GM21367 (cell line): ENCODE results near the gene FGF14.

Source experiments
- ATAC-seq: cut with Tn5 transposase; IDR thresholded peaks from one replicate; pipeline ENCODE4 v1.9.1; 2021; ENCODE audit not compliant: unreplicated experiment

Gene FGF14

DNA sequence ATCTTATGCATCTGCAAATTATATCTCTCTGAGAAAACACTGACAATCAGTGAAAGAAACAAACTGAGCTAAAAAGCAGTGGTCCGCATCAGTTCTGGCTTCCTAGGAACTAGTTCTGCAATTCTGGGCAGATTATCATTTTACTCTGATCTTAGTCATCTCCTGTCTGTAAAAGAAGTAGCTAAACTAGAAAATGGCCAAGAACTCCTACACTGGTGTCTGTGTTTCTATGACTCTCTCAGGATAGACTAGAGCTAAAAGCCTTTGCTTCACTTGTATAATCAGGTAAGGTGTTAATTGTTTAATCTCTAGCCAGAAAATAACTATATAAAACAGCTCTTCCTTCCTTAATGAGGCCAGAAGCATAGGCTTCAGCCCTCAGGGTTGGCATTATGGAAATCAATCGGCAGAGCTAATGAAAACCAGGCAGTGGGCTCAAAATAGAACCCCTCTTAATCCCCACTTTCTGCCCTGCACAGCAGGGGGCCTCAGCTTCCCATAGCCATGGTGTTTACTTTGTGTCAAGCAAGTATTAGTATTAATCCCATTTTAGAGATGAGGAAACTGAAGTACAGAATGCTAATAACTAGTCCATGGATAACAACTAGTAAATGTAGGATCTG, 459.2 kb downstream of the FGF14 start:
- no peak for ATAC-seq

DNA sequence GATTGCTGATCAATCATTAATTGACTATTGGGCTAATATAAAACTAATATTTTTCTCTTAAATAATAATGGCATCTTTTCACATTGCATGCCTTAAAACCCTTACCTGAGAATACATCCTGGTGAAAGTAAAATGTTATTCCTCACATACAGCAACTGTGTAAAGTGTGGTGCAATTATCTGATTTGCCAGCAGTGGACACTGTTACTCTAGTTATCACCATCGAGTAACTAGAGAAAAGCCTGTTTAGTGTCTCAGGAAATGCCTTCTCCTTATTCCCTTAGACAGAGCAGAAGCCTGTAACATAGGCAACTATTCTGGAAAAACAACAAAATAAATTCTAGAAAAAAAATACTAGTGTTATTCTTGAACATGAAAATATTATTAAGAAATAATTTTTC, 459.8 kb downstream of the FGF14 start:
- peak; percentile 52 for ATAC-seq

DNA sequence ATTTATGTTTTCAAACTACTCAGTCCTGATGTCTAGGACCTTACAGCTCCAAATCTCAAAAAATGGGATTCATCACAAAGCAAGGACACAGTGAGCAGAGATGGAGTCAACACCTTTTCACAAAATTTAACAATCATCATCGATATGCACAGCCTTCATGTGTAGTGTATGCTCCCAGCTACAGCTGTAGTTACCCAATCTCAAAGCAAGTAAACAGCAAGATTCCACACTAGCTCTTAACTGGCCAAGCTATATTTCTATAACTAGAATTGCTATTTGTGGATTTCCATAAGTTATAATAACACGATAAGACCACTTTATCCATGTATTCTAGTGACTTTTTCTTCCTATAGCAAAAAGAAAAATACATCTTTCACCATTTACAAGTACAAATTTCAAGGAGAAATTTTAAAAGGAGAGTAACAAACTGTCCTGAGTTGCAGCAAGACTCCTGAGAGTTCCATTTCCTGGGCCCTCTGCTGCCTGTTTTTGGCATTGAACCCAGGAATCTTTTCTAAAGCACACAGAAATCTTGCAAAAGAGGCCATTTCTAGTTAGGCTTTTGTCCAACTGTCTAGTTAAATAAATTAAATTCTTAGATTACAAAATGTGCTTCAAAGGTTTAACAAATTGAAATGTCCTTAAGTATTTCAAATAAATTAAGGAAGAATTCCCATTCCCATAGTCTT, 460.6 kb downstream of the FGF14 start:
- no peak for ATAC-seq

DNA sequence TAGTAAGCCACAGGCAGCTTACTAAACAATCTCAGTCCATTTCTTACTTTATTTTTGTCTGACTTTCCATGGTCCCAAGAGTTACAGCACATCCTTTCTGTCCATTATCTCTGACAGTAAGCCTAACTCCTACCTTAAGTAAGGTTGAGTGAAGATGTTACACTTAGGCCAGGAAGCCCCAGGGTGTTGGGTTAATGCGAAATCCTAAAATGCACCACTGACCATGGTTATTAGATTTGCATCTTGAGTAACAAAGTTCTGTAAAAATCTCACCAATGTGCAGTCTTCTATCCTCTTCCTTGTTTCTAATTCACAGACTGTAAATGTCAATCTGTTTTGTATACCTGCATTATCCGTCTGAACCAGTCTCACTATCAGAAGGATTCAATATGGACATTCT, 462.5 kb downstream of the FGF14 start:
- ATAC-seq = no peak

DNA sequence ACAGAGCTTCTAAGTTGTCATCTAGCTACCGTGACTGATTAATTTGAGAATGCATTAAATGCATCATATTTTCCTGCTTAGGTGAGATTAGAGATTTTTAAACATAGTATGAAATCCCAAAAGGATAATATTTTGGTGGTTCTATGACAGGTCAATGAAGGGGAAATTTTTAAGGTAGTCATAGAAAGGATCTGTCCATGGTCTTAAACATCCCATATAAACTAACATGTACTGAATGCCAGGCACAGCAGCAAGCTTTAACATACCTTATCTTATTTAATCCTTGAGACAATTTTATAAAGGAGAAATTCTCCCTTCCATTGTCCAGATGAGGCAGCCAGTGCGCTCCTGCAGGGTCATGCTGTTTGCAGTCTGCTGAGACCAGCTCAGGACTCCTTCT, 466.0 kb downstream of the FGF14 start:
- ATAC-seq = no peak

DNA sequence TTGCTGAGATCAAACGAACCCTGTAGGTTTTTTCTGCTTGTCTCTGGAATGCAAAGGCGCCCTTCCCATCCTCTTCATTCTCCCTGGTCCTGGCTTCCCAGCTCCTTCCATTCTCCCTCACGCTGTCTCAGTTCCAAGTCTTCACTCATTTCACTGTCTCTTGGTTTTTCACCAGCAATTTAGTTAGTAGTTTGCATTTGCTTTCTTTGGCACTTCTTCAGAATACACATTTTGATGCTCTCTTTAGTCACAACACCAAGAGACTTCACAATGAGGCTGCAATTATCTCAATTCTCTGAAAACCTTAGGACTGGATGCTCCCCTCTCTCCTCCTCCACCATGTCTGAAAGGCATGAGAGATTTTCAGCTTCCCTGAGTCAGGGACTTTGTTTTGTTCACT, 470.7 kb downstream of the FGF14 start:
- no peak for ATAC-seq

DNA sequence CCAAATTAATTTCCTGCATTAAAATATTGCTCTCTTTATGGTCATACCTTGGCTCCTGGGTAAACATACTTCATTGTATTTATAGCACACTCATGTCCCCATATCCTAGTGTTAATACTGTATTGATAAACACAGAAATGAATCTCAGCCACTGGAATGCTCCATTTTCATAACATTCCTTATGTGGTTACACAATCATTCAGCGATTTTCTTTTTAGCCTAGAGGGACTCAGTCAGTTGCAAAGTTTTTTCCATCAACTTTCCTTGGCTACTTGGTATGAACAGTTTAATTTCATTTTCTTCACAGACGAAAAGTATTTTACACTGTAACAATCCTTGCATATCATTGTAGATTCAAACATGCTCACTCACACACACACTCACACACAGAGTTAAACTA, 471.5 kb downstream of the FGF14 start:
- ATAC-seq = no peak

DNA sequence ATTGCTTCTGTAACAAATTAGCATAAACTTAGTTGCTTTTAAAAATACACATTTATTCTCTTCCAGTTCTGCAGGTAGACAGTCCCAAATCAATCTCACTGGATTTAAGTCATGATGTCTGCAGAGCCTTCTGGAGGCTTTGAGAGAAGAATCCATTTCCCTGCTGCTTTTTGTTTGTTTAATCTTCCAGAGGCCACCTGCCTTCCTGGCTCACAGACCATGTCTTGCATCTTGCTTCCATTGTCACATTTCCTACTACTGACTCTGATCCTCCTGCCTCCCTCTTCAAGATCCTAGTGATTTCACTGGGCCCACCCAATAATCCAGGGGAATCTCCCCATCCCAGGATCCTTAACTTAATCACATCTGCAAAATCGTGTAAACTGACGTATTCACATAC, 476.1 kb downstream of the FGF14 start:
- ATAC-seq = no peak

DNA sequence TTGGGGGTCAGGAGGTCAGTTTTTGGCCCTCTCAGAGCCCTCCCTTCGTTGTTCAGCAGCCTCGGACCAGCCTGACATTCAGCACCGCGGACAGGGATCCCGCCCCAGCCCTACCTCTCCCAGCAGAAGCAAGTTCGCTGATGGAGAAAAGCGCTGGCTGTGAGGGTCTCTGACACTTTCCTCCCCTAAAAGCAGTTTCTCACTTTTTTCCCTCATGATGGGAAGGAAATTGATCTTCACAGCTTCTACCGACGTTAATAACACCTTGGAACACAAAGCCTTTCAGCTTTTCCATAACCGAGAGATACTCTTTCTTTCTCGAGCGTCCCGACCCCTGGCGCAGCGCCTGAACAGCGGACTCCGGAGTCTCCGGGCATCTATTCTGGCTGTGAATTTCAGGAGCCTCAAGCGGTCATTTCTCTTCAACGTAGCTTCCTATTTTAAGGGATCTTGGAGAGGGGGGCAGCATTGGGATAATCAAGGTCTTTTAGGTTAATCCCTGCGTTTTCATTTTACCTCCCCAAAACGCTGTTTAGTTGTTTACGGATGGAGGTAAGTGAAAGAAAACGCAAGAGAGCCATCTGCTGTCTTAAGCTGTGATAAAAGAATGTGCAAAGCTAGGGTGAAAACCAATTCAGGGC, 482.2 kb downstream of the FGF14 start:
- no peak for ATAC-seq

DNA sequence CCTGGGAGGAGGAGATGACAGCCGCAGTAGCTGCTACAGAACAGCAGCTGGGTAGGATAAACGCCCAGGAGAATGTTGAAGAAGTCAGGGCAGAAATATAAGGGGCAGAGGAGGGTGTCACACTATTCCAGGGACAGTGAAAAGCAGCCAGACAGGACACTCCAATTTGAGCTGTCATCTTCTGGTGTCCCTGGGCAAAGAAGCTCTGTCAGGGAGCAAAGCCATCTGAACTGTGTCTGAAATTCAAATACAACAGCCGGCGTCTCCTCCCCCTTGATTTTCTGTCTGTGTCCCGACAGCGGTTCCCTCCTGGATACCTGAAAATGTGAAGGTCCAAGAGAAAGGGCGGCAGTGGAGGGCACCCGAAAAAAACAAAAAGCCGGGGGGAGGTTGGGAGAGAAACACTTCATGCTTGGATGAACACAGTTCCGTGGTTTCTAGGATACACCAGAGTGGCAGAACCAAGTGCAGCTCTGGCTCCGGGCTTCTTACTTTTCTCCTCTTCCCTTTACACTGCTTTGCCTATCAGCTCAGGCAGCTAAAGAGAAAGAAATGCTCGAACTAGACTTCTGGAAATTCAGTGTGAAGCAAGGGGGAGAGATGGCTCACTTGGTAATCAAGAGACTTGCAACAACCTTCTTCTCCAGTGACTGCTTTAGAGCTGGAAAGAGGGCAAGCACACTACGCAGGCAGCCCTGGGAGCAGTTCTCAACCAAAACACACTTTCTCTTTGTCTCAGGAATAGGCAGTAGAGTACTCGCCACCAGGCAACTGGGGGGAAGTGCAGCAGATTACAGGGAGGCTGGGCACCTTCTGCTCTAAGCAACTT, 483.8 kb downstream of the FGF14 start:
- no peak for ATAC-seq

DNA sequence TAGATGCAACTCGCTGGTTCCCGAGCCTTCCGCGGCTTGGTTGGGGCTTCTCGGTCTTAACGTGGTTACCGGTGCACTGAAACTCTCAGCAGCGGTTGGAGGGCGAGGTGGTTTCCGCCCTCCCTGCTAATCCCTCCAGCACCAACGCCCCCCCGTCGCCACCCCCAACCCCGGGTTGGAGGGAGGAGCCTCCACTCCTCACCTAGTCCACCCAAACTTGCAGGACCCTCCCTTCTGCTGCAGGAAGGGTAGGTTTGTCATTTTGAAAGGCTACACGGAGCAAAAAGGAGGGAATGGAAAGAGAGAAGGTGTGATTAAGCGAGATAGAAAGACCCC, 484.4 kb downstream of the FGF14 start:
- no peak for ATAC-seq

DNA sequence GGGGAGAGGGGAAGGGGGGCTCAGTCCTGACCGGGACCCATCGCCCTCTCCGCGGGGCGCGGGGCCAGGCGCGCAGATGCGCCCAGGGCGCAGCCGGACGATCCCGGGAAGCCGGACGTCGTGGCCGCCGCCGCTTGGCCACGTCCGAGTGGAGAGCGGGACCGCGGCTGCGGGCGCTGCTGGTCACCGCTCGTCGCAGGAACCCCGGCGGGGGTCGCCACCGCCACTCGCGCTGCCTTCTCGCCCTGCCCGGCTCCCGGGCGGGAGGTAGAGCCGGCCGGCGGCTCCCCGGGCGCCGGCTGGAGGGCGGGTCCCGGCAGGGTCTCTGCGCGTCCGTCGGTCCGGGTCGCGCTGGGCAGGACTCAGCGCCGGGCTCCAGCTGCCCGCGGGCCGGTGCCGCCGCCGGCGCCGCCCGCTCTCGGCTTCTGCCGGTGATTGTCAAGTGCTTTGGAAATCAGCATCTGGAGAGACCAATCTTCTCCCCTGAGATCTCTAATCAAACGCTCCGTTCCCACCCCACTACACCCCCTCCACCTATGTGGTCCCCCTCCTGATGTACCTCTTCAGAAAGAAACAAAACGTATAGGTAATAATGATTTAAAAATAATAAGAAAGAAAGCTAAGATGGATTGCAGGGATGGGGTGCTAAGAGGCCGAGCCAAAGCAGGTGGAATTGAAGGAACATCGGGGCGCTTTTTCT, 484.9 kb downstream of the FGF14 start:
- no peak for ATAC-seq

DNA sequence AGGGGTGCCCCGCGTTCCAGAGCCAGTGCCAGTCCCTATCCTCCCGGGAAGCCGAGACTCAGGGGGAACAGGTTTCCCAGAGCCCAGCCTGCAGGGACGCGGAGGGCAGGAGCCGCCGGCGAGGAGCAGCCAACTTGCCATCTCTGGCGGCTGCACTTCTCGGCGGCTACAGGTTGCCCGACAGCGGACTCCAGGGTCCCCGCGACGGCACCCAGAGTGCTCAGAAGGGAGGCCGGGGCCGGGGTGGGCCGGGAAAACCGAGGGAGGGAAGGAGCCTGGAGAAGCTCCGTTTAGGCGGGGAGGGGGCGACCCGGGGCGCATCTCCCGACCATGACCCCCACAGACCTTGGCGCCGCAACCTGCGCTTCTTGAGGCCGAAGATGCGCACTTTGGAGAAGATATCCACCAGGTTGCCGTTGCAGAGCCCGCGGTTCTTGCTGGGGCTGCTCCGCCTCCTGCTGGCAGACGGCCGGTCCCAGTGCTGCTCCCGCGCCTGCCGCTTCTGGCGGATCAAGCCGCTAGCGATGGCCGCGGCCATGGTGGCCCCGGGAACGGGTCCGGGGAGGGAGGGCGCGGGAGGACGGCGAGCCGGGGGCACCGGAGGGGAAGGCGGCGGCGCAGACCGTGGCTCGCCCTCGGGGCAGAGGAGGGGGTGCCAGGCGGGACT, 485.6 kb downstream of the FGF14 start:
- ATAC-seq = no peak

DNA sequence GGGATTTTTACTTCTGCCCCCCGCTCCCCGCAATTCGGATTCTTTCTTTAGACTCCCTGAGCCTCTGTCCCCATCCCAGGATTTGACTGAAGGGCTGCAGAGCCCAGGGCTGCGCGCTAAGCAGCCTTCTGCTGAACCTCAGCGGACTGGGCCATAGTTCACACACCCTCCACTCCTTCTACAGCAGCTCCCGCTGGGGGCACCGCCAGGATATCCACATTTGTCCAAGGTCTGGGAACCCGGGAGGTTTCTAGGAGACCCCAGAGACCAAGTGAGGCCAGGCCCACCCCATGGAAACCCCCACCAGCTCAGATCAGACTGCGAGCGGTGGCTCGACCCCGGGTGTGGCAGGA, 486.1 kb downstream of the FGF14 start:
- no peak for ATAC-seq

DNA sequence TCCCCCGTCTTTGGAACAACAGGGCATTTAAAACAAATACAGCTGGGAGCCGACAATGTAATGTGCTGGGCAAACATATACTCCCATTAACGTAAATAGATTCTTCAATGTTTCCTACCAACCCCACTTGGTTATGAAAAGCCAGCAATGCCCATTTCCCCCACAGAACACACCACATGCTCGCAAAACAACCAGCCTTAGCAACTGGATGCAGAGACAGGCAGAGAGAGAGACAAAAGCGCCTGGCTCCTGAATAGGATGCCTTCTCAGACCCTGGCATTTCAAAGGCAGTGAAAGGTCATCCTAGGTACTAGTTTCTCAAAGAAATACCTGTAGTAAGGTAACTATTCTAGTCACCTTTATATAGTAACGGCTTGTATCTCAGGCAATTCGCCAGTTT, 486.5 kb downstream of the FGF14 start:
- no peak for ATAC-seq

DNA sequence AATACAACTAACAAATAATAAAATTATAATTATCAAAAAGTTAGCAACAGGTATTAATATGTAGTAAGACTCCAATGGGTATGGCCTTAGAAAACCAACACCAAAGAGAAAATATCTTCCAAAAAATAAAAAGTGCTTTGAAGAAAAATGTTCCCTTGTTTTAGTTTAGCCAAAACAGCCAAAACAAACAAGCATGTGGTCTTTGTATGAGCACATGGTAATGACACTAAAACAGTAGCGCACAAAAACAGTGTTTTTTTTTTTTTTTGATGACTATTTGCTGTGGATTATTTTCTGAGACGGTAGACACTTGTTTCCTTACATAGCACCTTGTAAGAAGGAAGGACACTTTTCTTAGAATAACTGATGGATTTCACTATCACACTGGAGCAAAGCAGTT, 490.1 kb downstream of the FGF14 start:
- ATAC-seq = no peak

DNA sequence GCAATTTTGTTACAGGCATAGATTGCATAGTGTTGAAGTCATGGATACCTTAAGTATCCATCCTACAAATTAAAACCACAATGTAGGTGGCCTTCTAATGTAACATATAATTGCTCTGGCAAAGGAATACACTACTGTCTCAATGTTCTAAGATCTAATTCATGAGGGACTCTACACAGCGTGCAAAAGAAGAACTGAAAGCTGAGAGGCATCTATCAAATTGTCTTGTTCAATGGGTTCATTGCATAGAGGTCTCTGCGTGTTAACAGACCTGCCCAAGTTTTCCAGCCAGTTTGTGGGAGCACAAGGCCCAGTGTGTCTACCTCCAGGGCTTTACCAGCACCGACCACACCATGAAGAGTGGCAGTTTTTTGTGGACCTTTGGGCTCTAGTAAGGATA, 498.0 kb downstream of the FGF14 start:
- no peak for ATAC-seq

DNA sequence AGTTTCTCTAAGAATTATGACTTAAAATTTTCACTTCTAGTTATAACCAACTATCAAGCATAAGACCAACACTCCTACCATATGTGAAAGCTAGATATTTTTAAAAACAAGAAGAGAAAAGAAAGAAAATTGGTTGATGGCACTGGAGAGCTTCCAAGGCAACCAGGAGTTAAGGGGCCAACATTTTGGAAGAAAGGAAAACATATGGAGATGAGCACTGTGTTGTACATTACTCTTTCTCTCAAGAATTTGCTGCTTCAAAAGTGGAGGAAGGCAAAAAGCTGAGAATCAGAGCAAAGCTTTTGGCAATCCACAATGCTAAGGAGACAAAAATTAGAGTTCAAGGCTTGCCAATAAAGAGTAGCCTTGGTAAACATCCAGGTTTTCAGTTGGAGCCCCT, 503.2 kb downstream of the FGF14 start:
- no peak for ATAC-seq

DNA sequence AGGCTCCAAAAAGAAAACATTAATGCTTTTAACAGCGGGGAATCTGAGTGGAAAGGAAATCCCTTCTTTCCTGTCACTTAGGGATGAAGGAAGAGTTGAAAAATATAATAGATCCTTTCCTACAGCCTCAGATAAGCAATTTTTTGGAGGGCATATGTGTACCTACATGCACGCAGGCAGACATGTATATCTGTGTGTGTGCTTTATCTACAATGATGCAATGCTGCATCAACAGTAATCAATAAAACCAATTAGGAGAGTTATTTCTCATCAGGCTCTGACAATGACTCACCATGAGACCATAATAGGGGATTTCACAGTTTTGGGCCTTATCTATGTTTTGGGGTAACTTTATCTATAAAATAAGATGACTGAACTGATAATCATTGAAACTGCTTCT, 505.3 kb downstream of the FGF14 start:
- ATAC-seq = no peak

DNA sequence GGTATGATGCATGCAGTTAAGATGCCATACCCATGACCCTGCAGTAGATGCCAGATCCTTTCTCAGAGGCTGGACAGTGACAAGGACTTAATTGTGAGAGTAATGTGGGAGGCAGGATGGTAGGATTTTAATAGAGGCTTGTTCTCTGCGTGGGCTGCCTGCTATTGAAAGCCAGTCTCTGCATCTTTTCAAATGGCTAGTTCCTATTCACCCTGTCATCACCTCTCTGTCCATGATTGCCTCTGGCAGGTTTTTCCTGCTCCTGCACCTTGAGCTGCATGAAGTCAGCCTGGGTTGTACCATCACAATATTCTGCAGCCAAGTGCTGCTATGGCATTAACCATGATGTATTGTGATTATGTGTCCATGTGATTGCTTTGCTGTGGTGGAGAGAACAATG, 508.8 kb downstream of the FGF14 start:
- no peak for ATAC-seq

DNA sequence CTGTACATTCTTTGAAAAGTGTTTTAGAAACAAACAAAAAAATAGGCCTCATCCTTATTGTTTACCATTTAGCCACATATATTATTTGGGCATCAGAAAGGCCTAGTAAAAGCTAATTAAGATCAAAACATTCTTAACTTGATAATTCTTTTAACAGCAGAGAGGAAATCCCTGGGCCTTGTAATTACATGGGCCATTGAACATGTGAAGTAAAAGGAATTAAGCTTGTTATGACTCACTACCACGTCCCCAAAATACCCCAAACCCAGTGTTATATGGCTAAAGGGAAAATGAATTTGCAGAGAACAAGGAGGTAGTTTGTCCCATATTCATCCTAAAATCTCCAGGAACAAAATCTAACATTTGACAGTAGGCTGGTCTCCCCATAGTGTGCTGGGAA, 509.6 kb downstream of the FGF14 start:
- no peak for ATAC-seq
